ENCODE data around the gene SESN2.

Gene SESN2

GRCh38 chr1:28308750-28309149, 49.4 kb downstream of the SESN2 start:
- TF ChIP-seq CTCF (IDR thresholded peaks at IDR 0.05; ENCODE audit: low read depth, low read length, missing control alignments), result no peak
- no peak for DNase-seq (ENCODE audit: extremely low read depth, low read depth)
- no peak overlapping the region for H3K4me3 ChIP-seq (replicated peaks; ENCODE audit: low read depth, low read length)

- no peak for TF ChIP-seq CTCF (IDR thresholded peaks at IDR 0.05; ENCODE audit: low read depth, low read length, missing control alignments)
- DNase-seq (ENCODE audit: extremely low read depth, low read depth), result no peak
- H3K4me3 ChIP-seq (replicated peaks; ENCODE audit: low read depth, low read length), result no peak overlapping the region
Measured at GRCh38 chr1:28309702-28310101, 50.4 kb downstream of the SESN2 start.

- no peak overlapping the region for H3K4me3 ChIP-seq (replicated peaks; ENCODE audit: low read depth, low read length)
- no peak for TF ChIP-seq CTCF (IDR thresholded peaks at IDR 0.05; ENCODE audit: low read depth, low read length, missing control alignments)
- no peak for DNase-seq (ENCODE audit: extremely low read depth, low read depth)
Measured at GRCh38 chr1:28313702-28314546, 54.6 kb downstream of the SESN2 start.

- TF ChIP-seq CTCF (IDR thresholded peaks at IDR 0.05; ENCODE audit: low read depth, low read length, missing control alignments), result no peak
- no peak for DNase-seq (ENCODE audit: extremely low read depth, low read depth)
- no peak overlapping the region for H3K4me3 ChIP-seq (replicated peaks; ENCODE audit: low read depth, low read length)
Measured at GRCh38 chr1:28314547-28314941, 55.2 kb downstream of the SESN2 start.

- no peak overlapping the region for H3K4me3 ChIP-seq (replicated peaks; ENCODE audit: low read depth, low read length)
- TF ChIP-seq CTCF (IDR thresholded peaks at IDR 0.05; ENCODE audit: low read depth, low read length, missing control alignments), result no peak
- no peak for DNase-seq (ENCODE audit: extremely low read depth, low read depth)
Measured at GRCh38 chr1:28317014-28317413, 57.7 kb downstream of the SESN2 start.

- no peak for TF ChIP-seq CTCF (IDR thresholded peaks at IDR 0.05; ENCODE audit: low read depth, low read length, missing control alignments)
- DNase-seq (ENCODE audit: extremely low read depth, low read depth), result no peak
- H3K4me3 ChIP-seq (replicated peaks; ENCODE audit: low read depth, low read length), result no peak overlapping the region
Measured at GRCh38 chr1:28322194-28322593, 62.9 kb downstream of the SESN2 start.
